Neural crest cell (in vitro differentiated cells): ENCODE data around the gene PFKFB2. TPM values are rescaled to one million over a fixed set of nuclear protein-coding genes. Genes with fewer than 3 reads are reported as not detected.

Source experiments
- DNase-seq: peaks from one replicate; pipeline ENCODE4 v3.0.0; 2021; ENCODE audit warnings: low read depth, mixed read lengths, low spot score
- H3K27ac Mint-ChIP-seq: one replicate; pipeline ENCODE4 v1.8.0; 2021; ENCODE audit warnings: mild to moderate bottlenecking, mixed read lengths; ENCODE audit not compliant: unreplicated experiment
- H3K27me3 Mint-ChIP-seq: 2 replicates; pipeline ENCODE4 v1.8.0; 2021; ENCODE audit warnings: low read depth, mild to moderate bottlenecking, mixed read lengths
- H3K36me3 Mint-ChIP-seq: 2 replicates; pipeline ENCODE4 v1.8.0; 2021; ENCODE audit warnings: low read depth, mild to moderate bottlenecking, mixed read lengths
- H3K4me1 Mint-ChIP-seq: 2 replicates; pipeline ENCODE4 v1.8.0; 2021; ENCODE audit warnings: mixed read lengths
- H3K4me3 Mint-ChIP-seq: one replicate; pipeline ENCODE4 v1.8.0; 2021; ENCODE audit warnings: mild to moderate bottlenecking, mixed read lengths
- H3K9me3 Mint-ChIP-seq: 2 replicates; pipeline ENCODE4 v1.8.0; 2021; ENCODE audit warnings: mixed read lengths
- total RNA-seq: library from RNA; stranded (reverse); gene quantifications from 2 replicates; pipeline ENCODE4 v1.2.1, GENCODE V29; 2021
- TF ChIP-seq, protein P1 (sequence below): fragments of 200-600 bp; sonication (generic); conservative IDR thresholded peaks from 2 replicates; pipeline ENCODE4 v1.5.0; 2021; ENCODE audit warnings: antibody characterized with exemption, mild to moderate bottlenecking

The PFKFB2 gene
- total RNA-seq, 1 donor from 2014 or later, result 8.6 TPM

DNA sequence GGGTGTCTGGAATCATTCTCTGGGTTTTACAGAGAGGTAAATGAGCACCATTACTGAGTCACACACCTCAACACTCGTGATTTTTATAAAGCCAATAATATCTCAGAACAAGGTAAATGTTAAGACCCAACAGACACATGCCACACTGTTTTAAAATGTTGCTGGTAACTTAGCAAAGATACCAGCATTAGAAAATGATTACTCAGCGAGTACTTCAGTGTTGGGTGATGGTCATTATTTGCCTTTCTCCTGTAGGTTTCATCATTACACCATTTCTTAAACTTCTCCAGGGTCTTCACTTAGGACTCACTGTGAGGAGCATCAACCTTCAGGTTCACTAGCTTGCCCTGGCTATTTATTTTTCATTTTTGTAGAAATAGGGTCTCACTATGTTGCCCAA is 28.7 kb downstream of the PFKFB2 start:
- Mint-ChIP-seq H3K4me3 (no peak overlapping the region), H3K9me3 (no peaks in the 10 kb centered on the region), H3K27me3 (peaks cover 16% of the 10 kb centered on the region), H3K27ac (no peak overlapping the region), H3K36me3 (no peaks in the 10 kb centered on the region), H3K4me1 (peaks cover 5% of the 10 kb centered on the region)
- TF ChIP-seq, protein P1, sequence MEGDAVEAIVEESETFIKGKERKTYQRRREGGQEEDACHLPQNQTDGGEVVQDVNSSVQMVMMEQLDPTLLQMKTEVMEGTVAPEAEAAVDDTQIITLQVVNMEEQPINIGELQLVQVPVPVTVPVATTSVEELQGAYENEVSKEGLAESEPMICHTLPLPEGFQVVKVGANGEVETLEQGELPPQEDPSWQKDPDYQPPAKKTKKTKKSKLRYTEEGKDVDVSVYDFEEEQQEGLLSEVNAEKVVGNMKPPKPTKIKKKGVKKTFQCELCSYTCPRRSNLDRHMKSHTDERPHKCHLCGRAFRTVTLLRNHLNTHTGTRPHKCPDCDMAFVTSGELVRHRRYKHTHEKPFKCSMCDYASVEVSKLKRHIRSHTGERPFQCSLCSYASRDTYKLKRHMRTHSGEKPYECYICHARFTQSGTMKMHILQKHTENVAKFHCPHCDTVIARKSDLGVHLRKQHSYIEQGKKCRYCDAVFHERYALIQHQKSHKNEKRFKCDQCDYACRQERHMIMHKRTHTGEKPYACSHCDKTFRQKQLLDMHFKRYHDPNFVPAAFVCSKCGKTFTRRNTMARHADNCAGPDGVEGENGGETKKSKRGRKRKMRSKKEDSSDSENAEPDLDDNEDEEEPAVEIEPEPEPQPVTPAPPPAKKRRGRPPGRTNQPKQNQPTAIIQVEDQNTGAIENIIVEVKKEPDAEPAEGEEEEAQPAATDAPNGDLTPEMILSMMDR, result no peak
- DNase-seq, result no peak

DNA sequence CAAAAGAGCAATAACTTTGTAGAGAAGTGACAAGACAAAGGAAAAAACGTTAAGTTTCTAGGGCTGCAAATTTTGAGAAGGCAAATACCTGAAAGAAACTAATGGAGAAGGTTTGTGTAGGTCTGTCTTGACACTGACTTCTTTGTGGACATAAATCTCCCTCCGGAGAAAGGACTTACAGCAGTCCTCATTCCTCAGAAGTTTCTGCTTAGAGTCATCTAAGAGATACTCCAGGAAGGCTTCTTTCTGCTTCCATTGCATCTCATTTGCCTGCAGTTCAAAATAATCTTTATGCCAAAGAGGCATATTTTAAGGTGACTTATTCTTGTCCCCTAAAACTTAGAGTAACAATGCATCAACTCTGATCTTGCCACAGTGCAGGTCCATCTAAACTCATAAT is 31.2 kb downstream of the PFKFB2 start:
- Mint-ChIP-seq H3K9me3 (no peaks in the 10 kb centered on the region), H3K27me3 (peaks cover 16% of the 10 kb centered on the region), H3K4me3 (no peak overlapping the region), H3K4me1 (peaks cover 5% of the 10 kb centered on the region), H3K36me3 (no peaks in the 10 kb centered on the region), H3K27ac (no peak overlapping the region)
- no peak for DNase-seq
- TF ChIP-seq, protein P1, result no peak

DNA sequence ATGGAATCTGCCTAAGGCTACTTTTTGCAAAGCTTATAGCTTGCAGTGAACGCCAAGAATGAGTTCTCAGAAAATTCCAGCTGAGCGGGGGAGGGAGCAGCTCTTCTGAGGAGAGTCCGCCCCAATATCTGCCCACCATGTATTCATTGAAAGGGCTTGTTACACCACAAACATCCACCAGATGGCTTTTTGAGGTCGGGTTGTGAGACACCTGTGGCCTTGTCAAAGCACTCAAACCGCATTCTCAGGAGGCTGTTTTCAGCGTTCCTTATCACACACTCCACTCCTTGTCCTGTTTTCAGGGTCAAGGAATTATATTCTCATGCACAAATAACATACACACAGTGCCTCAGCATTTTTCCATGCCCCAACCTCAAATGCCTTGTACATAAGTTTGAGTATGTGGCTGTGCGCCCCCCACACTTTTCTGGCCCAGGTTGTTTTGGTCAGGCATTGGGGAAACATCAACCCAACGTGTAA is 31.7 kb downstream of the PFKFB2 start:
- TF ChIP-seq, protein P1, result peak; percentile 74
- peak; percentile 41 for DNase-seq
- H3K4me3 Mint-ChIP-seq, result no peak overlapping the region
- no peaks in the 10 kb centered on the region for H3K36me3 Mint-ChIP-seq
- peaks cover 16% of the 10 kb centered on the region for H3K27me3 Mint-ChIP-seq
- H3K4me1 Mint-ChIP-seq, result peaks cover 5% of the 10 kb centered on the region
- H3K9me3 Mint-ChIP-seq, result no peaks in the 10 kb centered on the region
- no peak overlapping the region for H3K27ac Mint-ChIP-seq

DNA sequence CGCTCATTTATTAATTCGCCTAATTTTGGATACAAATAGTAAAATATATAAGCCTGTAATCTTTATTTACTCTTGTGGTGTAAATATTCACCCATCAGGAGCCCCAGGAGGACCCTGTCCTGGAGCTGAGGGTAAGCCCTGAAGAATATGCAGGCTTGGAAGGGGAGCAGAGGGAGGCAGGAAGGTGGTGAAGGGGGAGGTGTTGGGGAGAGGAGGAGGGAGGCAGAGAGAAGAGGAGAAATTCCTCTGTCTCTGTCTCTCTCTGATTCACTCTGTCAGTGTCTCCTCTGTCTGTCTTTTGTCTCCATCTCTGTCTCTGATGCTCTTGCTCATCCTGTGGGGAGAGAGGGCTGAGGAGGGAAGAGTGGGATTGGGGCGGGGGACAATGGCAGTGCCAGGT is 32.8 kb downstream of the PFKFB2 start:
- Mint-ChIP-seq H3K4me1 (peaks cover 5% of the 10 kb centered on the region), H3K36me3 (no peaks in the 10 kb centered on the region), H3K27me3 (peaks cover 16% of the 10 kb centered on the region), H3K4me3 (no peak overlapping the region), H3K9me3 (no peaks in the 10 kb centered on the region), H3K27ac (no peak overlapping the region)
- DNase-seq, result no peak
- TF ChIP-seq, protein P1, result no peak

DNA sequence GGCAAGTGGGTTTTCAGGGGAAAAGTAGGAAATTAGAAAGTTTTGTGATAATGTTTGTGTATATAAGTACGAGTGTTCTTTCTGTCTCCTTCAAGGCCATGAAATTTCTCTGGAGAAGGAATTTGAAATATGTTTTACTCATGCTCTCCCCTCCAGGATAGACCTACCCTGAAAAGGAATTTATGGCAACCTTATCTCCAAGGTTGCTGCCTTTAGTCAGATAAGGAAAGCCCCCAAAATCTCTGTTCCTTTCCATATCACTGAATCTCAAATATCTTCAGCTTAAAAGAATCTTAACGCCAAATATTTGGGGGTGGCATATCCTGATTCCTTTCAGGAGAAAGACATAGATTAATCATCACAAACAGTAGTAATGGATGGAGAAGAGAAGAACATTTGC is 35.1 kb downstream of the PFKFB2 start:
- Mint-ChIP-seq H3K4me1 (peaks cover 5% of the 10 kb centered on the region), H3K27ac (no peak overlapping the region), H3K9me3 (no peaks in the 10 kb centered on the region), H3K36me3 (no peaks in the 10 kb centered on the region), H3K27me3 (peaks cover 12% of the 10 kb centered on the region), H3K4me3 (no peak overlapping the region)
- no peak for DNase-seq
- TF ChIP-seq, protein P1, result no peak
